ENCODE results near the gene CDC42BPA. TPM values are rescaled to one million over a fixed set of nuclear protein-coding genes. Genes with fewer than 3 reads are reported as not detected.
A peak's percentile ranks its signal among the peaks of the same experiment; 100 is the strongest.

CDC42BPA gene
- total and polyA plus RNA-seq, 9 of the 15 experiments (the other 6 are each of a cell fraction or from before 2014, with no cell fraction given) = 8.0 to 77.5 (median 52.1) TPM

- WGBS (ENCODE audit: insufficient coverage, low coverage, missing lambda C conversion rate) = 69% methylated on average over 6 of the region's 6 CpGs
- H3K27me3 ChIP-seq (ENCODE audit: control insufficient read depth in 2 of 2, insufficient read depth in 2 of 2, low read length in 2 of 2) = no peaks in the 10 kb centered on the region
- ATAC-seq (no peak), FAIRE-seq (no peak), DNase-seq (ENCODE audit: extremely low read depth in 1 of 4, low spot score in 3 of 4) (no peak)
- no peaks in the 10 kb centered on the region for H3K9me3 ChIP-seq (replicated peaks; ENCODE audit: control insufficient read depth, insufficient read depth, low read depth, low read length)
- BruUV-seq (replicated peaks) = no TSS peak
- peaks cover 10% of the 10 kb centered on the region; the same call in 1 of the 2 replicates for H4K20me1 ChIP-seq (replicated peaks; ENCODE audit: control insufficient read depth, insufficient read depth, low read length)
- no peak overlapping the region for H3K4me3 ChIP-seq
- peaks cover 19 to 26% of the 10 kb centered on the region in 2 experiments for H3K4me1 ChIP-seq (replicated peaks in 1 of 2; ENCODE audit: control insufficient read depth in 2 of 2, insufficient read depth in 2 of 2, low read length in 2 of 2)
- in situ Hi-C loops (cut with MboI) (no loop called here), intact Hi-C loops (cut with micrococcal nuclease) (loop anchor here (10.0 kb wide), 1 partner anchor 366 kb away; the partner anchor contains the start of gene CDC42BPA)
- H2AFZ ChIP-seq (ENCODE audit: low read depth, low read length) = no peak overlapping the region
- no peak overlapping the region for H3K4me2 ChIP-seq (ENCODE audit: insufficient read depth, low read length)
- peak; percentile 81 for TF ChIP-seq EGR1 (conservative IDR thresholded peaks at IDR 0.05)
- no peak for TF ChIP-seq PHB2 (IDR thresholded peaks at IDR 0.05; ENCODE audit: low read depth)
- 0 out of 2 replicates have a peak, but pooled peaks have one; percentile 20 for TF ChIP-seq TEAD4 (IDR thresholded peaks at IDR 0.05; ENCODE audit: low read length)
- TF ChIP-seq TEAD4 (CRISPR knock-in tag; IDR thresholded peaks at IDR 0.05; ENCODE audit: borderline replicate concordance) = no peak
- H3K27ac ChIP-seq (ENCODE audit: extremely low read depth, low read depth, low read length) = no peak overlapping the region
- H3K36me3 ChIP-seq (ENCODE audit: control insufficient read depth, insufficient read depth, low read length) = no peaks in the 10 kb centered on the region
- POLR2A ChIA-PET = interaction anchor here (1.1 to 3.3 kb wide), 4 partner anchors 8 to 62 kb away, joined by 3 to 14 read pairs (median 8); partner anchors contain the start of gene COQ8A
- H3K79me2 ChIP-seq (ENCODE audit: control insufficient read depth, insufficient read depth, low read length) = peaks cover 36% of the 10 kb centered on the region
- CTCF ChIA-PET (ENCODE audit: low intra/inter-chr PET ratio) = no interaction called here
- H3K9me1 ChIP-seq (ENCODE audit: control insufficient read depth, insufficient read depth, low read length) = no peaks in the 10 kb centered on the region
- H3K9ac ChIP-seq (ENCODE audit: insufficient read depth in 1 of 2, low read depth in 2 of 2, low read length in 2 of 2) = no peak overlapping the region
Measured at GRCh38 chr1:226948480-226948879, 369.8 kb downstream of the CDC42BPA start.

GRCh38 chr1:226948051-226948450 lies 370.2 kb downstream of the CDC42BPA start:
- WGBS (ENCODE audit: insufficient coverage, low coverage, missing lambda C conversion rate) = 30% methylated on average over 2 of the region's 2 CpGs
- DNase-seq (ENCODE audit: extremely low read depth in 1 of 4, low spot score in 3 of 4) (no peak), FAIRE-seq (no peak), ATAC-seq (no peak)
- intact Hi-C loops (cut with micrococcal nuclease) (loop anchor here (10.0 kb wide), 1 partner anchor 367 kb away; the partner anchor contains the start of gene CDC42BPA), in situ Hi-C loops (cut with MboI) (no loop called here)
- Histone ChIP-seq H3K79me2 (ENCODE audit: control insufficient read depth, insufficient read depth, low read length) (peaks cover 40% of the 10 kb centered on the region), H3K27me3 (ENCODE audit: control insufficient read depth in 2 of 2, insufficient read depth in 2 of 2, low read length in 2 of 2) (no peaks in the 10 kb centered on the region), H3K4me2 (ENCODE audit: insufficient read depth, low read length) (no peak overlapping the region), H3K27ac (ENCODE audit: extremely low read depth, low read depth, low read length) (no peak overlapping the region), H2AFZ (ENCODE audit: low read depth, low read length) (no peak overlapping the region), H3K9me1 (ENCODE audit: control insufficient read depth, insufficient read depth, low read length) (no peaks in the 10 kb centered on the region), H3K9ac (ENCODE audit: insufficient read depth in 1 of 2, low read depth in 2 of 2, low read length in 2 of 2) (no peak overlapping the region), H3K4me1 (replicated peaks in 1 of 2; ENCODE audit: control insufficient read depth in 2 of 2, insufficient read depth in 2 of 2, low read length in 2 of 2) (peaks cover 22 to 26% of the 10 kb centered on the region in 2 experiments), H3K4me3 (no peak overlapping the region), H3K36me3 (ENCODE audit: control insufficient read depth, insufficient read depth, low read length) (no peaks in the 10 kb centered on the region), H4K20me1 (replicated peaks; ENCODE audit: control insufficient read depth, insufficient read depth, low read length) (peaks cover 10% of the 10 kb centered on the region; the same call in 1 of the 2 replicates), H3K9me3 (replicated peaks; ENCODE audit: control insufficient read depth, insufficient read depth, low read depth, low read length) (no peaks in the 10 kb centered on the region)
- ChIA-PET POLR2A (interaction anchor here (1.1 to 1.7 kb wide), 2 partner anchors 14 to 62 kb away, joined by 3 to 4 read pairs; no protein-coding TSS in a partner anchor), CTCF (ENCODE audit: low intra/inter-chr PET ratio) (no interaction called here)
- BruUV-seq (replicated peaks) = no TSS peak
- TF ChIP-seq RBM25 (IDR thresholded peaks at IDR 0.05; ENCODE audit: low read depth, low read length, severe bottlenecking) = peak; percentile 9
- TF ChIP-seq ZFP91 (CRISPR knock-in tag; IDR thresholded peaks at IDR 0.05) = no peak
- no peak for TF ChIP-seq PTRF (tag; IDR thresholded peaks at IDR 0.05)
- no peak for TF ChIP-seq MTA1 (IDR thresholded peaks at IDR 0.05; ENCODE audit: borderline replicate concordance)
- TF ChIP-seq HDAC8 (tag; IDR thresholded peaks at IDR 0.05) = no peak
- no peak for TF ChIP-seq SRSF7 (optimal IDR thresholded peaks at IDR 0.05; ENCODE audit: low read depth, low read length)
- no peak for TF ChIP-seq ZNF75A (CRISPR knock-in tag; IDR thresholded peaks at IDR 0.05)
- no peak for TF ChIP-seq ZNF444 (CRISPR knock-in tag; IDR thresholded peaks at IDR 0.05)
